Superior temporal gyrus (tissue), 1 donor: Measurements from ENCODE around the gene MAMDC4.
"Not testable (repeated sequence)": the region's sequence is repeated elsewhere in the genome, so short reads cannot be mapped to it uniquely, and the experiment has no call there.

Experiments used
- DNase-seq: peaks from one replicate; pipeline ENCODE4 v3.0.0-alpha.2; 2016; ENCODE audit errors: extremely low spot score

Gene MAMDC4

DNA sequence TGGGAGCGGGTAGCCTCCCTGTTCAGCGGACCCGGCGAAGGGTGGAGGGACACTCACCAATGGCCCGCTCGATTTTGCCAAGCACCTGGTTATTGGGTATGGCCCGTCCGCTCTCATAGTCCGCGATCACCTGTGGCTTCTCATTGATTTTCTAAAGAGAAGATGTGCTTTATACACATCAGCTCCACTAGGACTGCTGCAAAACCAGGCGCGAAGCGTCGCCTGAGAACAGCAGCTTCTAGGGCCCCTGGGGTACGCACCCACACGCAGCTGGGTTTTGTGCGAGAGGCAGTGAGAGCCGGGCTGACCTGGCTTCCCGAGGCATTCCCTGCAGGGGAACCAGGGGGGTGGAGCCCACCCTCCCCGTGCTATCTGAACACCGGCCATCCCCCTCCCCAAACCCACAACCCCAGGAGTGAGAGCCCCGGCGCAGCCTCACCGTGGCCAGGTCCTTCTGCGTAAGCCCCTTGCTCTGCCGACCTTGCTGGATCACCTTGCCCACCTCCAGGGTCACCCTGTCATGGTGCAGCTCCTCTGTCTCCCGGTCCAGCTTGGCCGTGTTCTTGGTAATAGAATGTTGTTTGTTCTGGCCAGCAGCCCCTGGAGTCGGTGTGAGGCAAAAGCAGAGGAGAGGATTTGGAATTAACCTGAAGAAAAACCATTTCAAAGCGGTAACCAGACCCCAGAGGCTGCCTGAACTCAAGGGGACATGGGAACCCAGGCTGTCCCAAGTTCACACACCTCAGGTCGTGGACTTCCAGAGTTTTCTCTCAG, 10.9 kb downstream of the MAMDC4 start:
- no peak for DNase-seq

DNA sequence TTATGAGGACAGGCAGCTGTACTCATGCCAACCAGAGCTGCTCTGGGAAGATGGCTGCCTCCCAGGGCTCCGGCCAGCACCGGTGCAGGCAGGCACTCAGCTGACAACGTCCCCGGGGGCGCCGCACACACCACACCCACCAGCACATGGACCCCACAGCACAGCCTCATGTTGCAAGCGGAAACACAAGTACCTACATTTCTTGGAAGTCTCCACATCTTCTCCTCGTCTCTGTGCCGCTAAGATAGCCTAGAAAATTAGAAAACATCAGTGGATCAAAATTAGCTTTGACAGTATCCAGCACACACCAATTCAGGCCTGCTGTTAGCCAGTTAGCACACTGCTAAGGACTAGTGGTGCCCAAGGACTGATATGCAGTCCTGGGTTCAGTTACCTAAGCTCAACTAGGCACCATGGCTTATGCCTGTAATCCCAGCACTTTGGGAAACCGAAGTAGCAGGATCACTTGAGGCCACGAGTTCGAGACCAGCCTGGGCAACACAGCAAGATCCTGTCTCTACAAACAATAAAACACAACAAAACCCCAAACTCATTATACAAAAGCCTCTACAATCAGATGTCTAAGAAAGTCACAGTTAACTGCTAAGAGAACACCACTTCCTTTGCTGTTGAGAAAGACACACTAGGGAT, 11.6 kb downstream of the MAMDC4 start:
- no peak for DNase-seq

DNA sequence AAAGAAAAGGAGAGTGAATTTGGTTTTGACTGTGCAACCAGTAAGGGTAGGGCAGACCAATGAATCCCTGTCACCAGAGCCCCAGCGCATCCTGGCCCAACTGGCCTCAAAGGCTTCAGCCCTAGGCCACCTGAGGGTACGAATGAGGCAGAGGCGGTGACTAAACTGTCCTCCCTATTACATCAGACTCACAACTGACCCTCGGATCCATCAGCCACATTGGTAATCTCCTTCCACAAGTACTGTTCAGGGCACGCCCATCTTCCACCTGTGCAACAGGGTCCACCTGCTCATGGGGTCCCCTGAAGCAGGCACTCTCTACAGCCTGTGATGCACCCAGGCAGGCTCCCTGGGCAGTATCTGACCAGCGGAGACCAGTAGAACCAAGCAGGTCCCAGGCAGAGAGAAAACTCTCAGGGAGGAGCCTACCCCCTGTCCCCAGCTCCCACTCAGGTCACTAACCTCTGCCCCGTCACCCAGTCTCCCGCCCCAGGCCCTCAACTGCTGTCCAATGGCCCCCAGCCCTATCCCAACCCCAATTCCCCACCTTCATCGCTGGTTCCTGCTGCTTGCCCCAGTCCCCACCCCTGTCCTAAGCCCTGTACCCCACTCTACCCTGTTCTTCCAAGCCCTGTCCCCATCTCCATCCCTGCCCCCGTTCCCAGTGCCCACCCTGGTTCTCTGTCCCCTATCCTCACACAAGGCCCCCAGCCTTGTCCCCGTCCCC, 13.1 kb downstream of the MAMDC4 start:
- DNase-seq: no peak

DNA sequence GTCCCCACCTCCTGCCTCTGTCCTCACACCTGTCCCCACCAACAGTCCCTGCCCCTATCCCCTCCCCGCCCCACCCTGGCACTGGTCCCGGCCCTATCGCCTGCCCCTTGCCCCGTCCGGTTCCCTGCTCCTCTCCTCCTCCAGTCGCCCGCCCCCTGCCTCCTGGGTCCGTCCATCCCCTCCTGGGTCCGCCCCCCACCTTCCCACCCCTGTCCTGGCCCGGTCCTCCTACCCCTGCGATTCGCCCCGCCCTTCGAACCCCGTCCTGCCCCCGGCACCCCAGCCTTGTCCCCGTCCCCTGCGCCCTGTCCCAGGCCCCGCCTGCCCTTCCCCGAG, 13.6 kb downstream of the MAMDC4 start:
- no peak for DNase-seq

DNA sequence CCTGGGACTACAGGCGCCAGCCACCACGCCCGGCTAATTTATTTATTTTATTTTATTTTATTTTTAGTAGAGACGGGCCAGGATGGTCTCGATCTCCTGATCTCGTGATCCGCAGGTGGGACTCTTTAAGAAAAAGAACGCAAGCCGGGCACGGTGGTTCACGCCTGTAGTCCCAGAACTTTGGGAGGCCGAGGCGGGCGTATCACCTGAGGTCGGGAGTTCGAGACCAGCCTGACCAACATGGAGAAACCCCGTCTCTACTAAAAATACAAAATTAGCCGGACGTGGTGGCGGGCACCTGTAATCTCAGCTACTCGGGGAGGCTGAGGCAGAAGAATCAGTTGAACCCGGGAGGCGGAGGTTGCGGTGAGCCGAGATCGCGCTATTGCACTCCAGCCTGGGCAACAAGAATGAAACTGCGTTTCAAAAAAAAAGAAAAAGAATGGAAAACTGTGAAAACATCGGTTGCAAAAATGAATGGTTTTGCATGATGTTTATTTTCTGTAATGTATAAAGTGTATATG, 14.8 kb downstream of the MAMDC4 start:
- DNase-seq: not testable (repeated sequence)

DNA sequence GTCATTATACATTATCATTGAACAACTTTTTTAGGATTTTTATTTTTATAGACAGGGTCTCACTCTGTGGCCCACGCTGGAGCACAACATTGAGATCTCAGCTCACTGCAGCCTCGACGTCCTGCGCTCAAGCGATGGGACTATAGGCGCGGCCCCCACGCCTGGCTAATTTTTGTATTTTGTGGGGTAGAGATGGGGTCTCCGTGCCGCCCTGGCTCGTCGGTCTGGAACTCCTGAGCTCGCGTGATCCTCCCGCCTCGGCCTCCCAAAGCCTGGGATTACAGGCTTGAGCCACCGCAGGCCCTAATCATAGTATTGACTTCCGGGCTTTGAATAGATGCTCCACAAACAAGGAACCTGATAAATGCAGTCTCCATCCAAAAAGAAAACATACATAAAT, 15.3 kb downstream of the MAMDC4 start:
- DNase-seq: no peak

DNA sequence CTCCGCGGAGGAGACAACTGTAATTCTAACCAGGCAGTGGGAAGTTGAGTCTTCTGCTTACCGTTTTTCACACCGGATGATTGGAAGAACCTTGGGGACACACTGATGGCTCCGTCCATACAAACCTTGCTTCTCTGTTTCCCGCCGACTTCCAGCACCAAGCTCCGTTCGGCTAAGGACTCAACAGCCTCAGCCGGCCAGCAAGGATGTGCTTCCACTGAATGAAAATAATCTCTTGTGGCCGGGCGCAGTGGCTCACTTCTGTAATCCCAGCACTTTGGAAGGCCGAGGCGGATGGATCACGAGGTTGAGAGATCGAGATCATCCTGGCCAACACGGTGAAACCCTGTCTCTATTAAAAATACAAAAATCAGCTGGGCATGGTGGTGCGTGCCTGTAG, 15.8 kb downstream of the MAMDC4 start:
- no peak for DNase-seq

DNA sequence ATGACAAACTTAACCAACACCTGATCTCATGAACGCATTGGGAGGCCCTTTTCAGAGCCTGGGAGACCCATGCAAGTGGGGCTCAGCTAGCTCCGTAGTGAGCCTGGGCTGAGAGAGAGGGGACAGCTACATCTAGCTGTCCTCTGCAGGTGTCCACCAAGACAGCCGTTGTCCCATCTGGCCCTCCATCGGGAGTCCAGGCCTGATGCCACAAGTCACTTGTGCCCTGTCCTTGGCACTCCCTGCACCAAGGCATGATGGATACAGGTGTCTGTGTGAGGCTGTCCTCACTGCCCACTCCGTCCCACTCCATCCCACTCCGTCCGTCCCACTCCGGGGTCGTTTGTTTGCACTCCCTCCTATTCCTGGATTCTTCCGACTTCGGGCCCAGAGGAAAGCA, 16.5 kb downstream of the MAMDC4 start:
- no peak for DNase-seq

DNA sequence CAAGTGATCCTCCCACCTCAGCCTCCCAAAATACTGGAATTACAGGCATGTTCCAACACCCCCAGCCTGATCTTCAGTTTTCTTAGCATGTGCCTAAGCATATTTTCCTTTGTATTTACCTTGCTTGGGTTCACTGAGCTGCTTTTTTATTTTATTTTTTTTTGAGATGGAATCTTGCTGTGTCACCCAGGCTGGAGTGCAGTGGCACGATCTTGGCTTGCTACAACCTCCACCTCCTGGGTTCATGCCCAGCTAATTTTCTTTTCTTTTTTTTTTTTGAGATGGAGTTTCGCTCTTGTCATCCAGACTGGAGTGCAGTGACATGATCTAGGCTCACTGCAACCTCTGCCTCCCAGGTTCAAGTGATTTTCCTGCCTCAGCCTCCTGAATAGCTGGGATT, 17.5 kb downstream of the MAMDC4 start:
- not testable (repeated sequence) for DNase-seq

DNA sequence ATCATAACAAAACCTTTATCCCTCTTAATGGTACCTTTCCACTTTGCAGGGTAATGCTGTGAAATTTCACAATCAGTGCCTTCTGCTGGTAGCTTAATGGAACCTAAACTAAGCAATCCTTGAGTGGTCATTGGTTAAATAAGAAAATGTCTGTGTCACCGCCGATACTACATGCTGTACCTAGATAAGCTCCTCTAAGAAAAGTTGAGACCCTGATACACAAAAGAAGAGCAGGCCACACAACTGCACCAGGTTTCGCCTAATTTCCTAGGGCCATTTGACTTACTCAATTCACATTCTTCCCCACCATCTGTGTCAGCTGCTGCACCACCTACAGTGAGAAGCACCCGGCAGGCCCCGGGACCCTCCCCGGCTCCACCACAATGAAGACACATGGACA, 23.0 kb downstream of the MAMDC4 start:
- no peak for DNase-seq

DNA sequence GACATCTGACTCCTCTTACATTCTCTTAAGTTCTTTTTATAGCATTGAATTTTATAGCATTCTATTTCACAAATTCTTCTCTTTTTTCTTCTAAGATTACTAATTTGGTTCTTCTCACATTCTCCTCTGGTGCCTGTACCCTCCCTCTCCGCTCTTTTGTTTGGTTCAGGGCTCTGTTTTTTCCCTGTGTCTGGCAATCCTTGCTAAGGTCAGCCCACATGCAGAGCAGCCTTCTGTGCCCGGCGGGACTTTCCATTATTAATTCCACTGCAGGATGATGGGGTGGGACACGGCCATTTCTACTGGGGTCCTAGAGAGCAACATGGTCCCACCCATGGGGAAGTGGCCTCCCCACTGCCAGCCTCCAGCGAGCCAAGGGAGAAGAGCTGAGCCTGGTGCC, 24.3 kb downstream of the MAMDC4 start:
- no peak for DNase-seq

DNA sequence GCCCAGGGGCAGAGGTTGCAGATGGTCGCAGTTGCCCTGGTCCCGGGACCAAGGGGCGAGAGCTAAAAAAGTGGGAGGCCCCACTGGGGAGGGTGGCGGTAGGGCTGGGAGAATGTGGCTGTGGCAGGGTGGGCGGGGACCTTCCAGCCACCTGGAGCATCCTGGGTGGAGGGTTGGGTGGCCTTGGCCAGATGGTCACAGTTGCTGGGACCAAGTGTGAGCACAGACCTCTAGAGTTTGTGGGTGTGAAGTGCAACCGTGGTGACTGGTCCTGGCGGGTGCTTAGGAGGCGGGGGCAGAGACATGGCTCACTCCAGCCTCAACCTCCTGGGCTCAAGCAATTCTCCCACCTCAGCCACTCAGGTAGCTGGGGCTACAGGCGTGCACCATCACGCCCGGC, 28.5 kb downstream of the MAMDC4 start:
- DNase-seq: no peak

DNA sequence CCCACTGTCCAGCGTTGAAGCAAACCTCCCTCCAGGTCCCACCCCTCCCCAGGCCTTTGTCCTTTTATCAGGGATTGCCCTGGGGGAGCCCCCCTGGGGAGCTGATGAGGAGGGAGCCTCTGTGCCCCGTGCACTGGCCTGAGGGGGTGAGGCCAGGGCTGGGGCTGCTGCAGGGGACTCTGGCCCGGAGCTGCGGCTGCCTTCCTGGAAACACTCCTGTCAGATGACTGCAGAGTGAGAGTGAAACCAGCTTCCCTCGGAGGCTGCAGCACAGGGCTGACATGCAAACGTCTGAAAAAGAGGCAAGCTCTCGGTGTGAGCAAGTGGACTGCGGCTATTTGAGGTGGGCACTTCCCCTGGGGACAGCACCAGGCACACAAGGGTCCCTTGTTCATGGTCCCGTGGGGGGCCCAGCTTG, 29.6 kb downstream of the MAMDC4 start:
- no peak for DNase-seq

DNA sequence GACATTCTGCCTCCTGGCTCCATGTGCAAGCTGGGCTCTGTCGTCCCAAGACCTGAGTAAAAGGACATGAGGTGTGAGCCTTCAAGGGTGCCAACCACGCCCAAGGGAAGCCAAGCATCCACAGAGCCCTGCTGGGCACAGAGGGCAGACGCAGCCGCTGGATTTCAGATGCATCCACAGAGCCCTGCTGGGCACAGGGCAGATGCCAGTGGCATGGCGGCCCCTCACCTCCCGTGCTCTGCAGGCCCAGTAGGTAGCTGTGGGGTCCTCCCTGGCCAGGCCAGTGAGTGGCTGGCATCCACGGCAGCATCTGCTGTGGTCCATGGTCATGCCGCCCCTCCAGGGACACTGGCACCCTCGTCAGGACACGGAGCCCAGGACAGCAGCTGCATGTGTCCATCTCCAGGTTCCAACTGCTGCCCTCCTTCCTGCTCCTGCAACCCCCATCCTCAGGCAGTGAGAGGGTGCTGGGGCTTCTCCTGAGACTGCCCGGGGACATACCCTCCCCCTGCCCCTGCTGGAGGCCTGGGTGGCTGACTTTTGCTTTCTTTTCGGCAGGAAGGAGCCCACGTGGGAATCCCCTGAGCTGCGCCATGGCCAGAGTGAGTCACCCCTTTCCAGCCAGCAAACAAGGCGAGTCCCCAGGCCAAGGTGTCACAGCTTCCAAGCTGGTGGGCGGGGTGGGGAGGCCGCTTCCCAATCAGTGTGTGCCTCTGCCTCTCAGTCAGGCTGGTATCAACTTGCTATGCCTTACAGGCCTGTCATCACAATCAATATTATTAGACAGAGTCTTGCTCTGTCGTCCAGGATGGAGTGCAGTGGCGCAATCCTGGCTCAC, 30.2 kb downstream of the MAMDC4 start:
- DNase-seq: no peak

DNA sequence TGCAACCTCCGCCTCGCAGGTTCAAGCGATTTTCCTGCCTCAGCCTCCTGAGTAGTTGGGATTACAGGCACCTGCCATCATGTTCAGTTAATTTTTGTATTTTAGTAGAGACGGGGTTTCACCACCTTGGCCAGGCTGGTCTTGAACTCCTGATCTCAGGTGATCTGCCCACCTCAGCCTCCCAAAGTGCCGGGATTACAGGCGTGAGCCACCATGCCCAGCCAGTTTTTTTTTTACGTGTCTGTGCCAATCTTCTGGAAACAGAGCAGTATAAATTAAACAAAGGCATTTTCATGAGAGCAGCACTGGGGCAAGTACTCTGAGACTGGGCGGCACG, 30.8 kb downstream of the MAMDC4 start:
- DNase-seq: not testable (repeated sequence)

DNA sequence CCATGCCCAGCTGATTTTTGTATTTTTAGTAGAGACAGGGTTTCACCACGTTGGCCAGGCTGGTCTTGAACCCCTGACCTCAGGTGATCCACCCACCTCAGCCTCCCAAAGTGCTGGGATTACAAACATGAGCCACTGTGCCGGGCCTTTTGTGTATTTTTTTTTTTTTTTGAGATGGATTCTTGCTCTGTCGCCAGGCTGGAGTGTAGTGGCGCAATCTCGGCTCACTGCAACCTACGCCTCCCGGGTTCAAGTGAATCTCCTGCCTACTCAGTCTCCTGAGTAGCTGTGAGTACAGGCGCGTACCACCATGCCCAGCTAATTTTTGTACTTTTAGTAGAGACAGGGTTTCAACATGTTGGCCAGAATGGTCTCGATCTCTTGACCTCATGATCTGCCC, 31.5 kb downstream of the MAMDC4 start:
- not testable (repeated sequence) for DNase-seq

DNA sequence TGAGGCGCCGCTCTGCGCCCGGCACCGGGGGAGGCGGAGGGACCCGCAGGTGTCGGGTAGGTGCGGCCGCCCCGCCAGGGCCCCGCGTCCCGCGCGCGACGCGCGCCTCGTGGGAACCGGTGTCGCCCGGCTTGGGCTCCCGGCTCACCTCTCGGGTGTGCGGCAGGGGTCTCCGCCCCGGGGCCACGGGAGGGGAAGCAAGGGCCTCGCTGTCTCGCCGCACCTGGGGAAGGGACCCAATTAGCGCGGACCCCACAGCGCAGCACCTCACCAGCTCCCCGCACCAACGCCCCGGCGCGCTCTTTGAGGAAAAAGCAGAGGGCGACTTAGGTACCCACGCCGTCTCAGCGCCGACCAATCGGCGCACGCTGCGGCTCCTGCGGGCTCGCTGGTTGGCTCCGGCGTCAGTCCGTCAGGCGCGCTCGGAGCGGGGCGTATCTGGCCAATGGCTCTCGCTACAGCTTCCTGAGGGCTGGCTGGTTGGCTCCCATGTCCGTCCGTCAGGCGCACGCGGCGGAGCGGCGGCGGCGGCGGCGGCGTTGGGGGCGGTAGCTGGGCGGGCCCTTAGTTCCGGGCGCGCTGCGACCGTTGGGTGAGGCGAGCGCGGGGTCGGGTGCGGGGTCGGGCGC, 33.9 kb downstream of the MAMDC4 start, which contains the start of gene TRAF2:
Gene TRAF2 (plus strand): TSS at position 567 of the 629 bp plus-strand sequence. CDS start 12,225 bp downstream, outside the sequence.
- peak; percentile 98 for DNase-seq

DNA sequence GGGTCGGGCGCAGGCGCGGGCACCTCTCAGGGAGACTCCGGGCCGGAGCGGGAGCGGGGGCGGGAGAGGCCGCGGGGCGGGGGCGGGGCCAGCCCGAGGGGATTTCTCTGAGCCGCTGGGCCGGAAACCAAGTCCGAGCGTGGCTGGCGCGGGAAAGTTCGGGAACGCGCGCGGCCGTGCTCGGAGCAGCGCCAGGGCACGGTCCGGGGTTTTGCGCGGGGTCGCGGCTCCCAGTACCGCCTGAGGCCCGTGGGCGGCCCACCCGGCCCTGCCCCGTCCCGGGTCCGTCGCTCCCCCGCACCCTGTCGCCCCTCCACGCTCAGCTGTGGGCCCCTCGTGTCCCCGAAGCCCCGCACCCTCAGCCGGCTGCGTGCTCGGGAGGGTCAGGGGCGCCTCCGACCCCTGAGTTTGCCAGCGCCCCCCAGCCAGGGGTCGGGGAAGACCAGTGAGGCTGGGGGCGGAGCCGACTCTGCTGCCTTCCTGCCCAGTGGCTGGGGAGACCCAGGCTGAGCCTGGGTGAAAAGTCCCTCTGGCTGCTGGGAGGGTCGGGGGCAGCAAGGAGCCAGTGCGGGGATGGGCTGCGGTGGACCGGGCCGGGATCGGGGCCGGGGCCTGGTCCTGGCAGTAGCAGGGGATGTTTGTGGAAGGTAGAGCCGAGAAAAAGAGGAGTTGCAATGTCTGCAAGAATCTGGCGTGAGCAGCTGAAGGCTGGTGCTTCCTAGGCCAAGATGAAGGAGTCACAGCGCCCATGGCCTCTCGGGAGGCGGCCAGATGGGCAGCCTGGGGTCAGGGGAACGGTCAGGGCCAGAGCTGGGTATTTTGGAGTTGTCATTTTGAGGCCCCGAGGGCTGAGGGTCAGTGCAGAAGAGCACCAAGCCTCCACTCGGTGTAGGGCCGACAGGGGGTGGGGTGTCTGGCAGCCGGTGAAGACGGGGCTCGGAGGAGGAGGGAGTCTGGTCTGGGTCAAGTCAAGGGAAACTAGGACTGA, 34.8 kb downstream of the MAMDC4 start:
- no peak for DNase-seq

DNA sequence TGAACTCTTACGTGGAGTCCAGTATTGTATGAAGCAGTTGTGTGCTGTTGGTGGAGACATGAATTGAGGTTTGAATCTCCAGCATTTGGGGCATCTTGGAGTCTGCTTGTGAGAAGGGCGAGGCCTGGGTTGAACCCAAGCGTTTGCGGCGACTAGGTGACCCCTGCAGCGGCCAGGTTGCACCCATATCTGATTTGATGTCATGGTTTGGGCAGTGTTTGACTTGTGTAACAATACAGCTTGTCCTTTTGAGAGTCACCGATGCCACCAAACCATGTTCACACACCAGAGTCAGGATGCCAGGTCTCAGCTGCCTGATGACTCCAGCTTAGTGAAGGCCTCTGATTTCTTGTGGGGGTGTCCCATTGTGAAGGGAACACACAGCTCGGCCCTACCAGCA, 36.3 kb downstream of the MAMDC4 start:
- DNase-seq: no peak

DNA sequence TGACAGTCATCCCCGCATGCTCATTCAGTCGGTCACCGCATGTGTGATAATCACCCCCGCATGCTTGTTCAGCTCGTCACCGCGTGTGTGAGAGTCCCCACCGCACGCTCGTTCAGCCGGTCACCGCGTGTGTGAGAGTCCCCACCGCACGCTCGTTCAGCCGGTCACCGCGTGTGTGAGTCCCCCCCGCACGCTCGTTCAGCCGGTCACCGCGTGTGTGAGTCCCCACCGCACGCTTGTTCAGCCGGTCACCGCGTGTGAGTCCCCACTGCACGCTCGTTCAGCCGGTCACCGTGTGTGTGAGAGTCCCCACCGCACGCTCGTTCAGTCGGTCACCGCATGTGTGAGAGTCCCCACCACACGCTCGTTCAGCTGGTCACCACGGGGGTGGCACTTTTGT, 37.7 kb downstream of the MAMDC4 start:
- no peak for DNase-seq
